ENCODE results near the gene MATR3. TPM values are rescaled to one million over a fixed set of nuclear protein-coding genes. Genes with fewer than 3 reads are reported as not detected.
"Not testable (repeated sequence)": the region's sequence is repeated elsewhere in the genome, so short reads cannot be mapped to it uniquely, and the experiment has no call there.

MATR3 gene
- total RNA-seq, 1 donor from 2014 or later = 247 TPM

DNA sequence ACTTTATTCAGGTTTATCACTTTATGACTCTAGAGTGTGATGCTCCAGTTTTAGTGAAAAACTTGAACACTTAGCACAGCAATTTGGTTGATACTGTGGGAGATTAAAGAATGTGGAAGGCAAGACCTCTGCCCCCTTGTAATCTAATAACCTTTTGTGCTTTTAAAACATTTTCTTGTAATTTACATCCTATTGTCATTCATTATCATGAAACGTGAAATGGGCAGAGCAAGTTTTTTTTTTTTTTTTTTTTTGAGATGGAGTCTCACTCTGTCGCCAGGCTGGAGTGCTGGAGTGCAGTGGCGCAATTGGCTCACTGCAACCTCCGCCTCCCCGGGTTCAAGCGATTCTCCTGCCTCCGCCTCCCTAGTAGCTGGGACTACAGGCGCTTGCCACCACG is 49.9 kb downstream of the MATR3 start:
- intact Hi-C loops (cut with micrococcal nuclease) = loop anchor here (5.0 kb wide), 3 partner anchors 71 to 764 kb away; partner anchors contain the start of gene SIL1

DNA sequence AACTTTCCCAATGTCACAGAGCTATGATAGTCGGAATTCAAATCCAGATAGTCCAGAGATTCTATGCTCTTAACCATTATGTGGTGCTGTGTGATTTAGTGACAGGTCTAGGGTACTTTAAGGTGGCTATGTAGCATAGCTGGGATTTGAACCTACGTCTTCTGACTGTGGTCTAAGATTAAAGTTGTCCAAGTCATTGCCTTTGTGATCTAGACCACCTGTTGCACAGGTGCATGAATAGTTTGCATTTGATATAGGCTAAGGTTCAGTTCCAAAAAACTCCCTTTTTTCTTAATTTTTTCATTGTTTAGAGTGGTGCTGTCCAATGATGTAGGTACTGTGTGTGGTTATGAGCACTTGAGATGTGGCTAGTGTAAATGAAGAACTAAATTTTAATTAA is 50.6 kb downstream of the MATR3 start:
- intact Hi-C loops (cut with micrococcal nuclease) = loop anchor here (5.0 kb wide), 3 partner anchors 72 to 763 kb away; partner anchors contain the start of gene SIL1

DNA sequence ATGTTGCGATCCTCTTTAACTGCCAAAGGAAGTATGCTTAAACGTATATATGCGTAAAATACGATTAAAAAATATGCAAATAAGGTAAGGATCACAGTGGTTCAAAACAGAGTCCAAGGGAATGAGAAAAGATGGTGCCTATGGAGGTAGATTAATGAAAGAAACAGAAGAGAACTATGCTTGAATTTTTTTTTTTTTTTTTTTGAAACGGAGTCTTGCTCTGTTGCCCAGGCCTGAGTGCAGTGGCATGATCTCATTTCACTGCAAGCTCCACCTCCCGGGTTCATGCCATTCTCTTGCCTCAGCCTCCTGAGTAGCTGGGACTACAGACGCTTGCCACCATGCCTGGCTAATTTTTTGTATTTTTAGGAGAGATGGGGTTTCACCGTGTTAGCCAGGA is 51.9 kb downstream of the MATR3 start:
- intact Hi-C loops (cut with micrococcal nuclease) = not testable (repeated sequence)

DNA sequence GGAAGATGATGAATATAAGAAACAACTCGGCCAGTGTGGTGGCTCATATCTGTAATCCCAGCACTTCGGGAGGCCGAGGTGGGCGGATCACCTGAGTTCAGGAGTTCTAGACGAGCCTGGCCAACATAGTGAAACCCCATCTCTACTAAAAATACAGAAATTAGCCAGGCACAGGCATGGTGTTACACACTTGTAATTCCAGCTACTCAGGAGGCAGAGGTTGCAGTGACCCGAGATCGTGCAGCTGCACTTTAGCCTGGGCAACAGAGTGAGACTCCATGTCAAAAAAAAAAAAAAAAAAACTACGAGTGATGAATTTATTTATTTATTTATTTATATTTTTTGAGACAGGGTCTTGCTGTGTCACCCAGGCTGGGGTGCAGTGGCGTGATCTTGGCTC is 54.3 kb downstream of the MATR3 start:
- intact Hi-C loops (cut with micrococcal nuclease) = not testable (repeated sequence)

DNA sequence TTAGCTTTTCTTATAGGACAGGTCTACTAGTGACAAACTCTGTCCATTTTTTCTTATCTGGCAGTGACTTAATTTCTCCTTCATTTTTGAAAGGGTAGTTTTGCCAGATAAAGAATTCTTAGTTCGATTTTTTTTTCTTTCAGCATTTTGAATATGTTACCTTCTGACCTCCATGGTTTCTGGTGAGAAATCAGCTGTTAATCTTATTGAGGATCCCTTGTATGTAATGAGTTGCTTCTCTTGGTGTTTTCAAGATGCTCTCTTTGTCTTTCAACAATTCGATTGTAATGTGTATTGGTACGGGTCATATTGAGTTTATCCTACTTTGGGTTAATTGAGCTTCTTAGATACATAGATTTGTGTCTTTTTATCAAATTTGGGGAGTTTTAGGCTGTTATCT is 60.6 kb downstream of the MATR3 start:
- intact Hi-C loops (cut with micrococcal nuclease) = no loop called here

DNA sequence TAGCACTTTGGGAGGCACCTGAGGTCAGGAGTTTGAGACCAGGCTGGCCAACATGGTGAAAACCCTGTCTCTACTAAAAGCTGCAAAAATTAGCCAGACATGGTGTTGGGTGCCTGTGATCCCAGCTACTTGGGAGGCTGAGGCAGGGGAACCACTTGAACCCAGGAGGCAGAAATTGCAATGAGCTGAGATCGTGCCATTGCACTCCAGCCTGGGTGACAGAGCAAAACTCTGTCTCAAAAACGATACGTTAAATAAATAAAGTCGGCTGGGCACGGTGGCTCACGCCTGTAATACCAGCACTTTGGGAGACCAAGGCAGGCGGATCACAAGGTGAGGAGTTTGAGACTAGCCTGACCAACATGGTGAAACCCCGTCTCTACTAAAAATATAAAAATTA is 62.4 kb downstream of the MATR3 start:
- intact Hi-C loops (cut with micrococcal nuclease) = not testable (repeated sequence)

DNA sequence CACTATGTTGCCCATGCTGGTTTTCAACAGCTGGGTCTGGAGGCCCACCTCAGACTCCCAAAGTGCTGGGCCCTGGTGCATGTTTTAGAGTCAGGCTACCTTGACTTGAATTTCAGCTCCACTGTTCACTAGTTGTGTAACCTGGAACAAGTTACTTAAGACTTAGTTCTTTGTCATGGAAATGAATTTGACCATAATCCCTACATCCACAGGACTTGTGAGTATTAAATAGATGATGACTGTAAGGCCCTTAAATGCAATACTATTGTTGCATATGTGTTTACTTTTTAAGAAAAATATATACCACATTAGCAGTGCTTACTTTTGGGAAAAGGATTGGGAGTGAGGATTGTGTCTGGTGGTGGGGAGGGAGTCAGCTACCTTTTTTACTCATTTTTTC is 64.5 kb downstream of the MATR3 start:
- intact Hi-C loops (cut with micrococcal nuclease) = no loop called here

DNA sequence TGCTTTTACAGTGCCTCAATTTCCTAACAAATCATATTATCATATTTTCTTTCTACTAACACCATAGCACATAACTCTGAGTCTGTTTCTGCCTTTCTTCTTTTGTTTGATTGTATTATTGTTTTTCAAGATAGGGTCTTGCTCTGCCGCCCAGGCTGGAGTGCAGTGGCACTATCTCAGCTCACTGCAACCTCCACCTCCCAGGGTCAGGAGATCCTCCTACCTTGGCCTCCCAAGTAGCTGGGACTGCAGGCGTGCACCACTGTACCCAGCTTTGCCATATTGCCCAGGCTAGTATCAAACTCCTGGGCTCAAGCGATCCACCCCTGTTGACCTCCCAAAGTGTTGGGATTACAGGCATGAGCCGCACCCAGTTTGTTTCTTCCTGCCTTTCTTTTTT is 66.8 kb downstream of the MATR3 start:
- intact Hi-C loops (cut with micrococcal nuclease) = no loop called here

DNA sequence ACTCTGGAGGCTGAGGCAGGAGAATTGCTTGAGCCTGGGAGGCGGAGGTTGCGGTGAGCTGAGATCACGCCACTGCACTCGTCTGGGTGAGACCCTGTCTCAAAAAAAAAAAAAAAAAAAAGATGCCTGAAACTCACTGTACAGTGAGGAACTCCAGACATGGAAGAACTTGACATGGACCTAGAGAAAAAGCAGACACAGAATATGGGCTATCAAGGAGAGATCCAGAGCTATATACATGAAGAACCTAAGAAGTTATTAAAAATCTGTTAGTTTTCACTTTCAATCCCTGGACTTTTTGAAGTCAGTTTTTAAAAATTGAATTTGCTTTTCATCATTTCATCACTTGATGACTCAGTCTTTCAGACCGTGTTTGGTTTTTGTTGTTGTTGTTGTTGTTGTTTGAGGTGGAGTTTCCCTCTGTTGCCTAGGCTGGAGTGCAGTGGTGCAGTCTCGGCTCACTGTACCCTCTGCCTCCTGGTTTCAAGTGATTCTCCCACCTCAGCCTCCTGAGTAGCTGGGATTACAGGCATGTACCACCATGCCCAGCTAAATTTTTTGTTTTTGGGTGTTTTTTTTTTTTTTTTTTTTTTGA is 68.4 kb downstream of the MATR3 start:
- intact Hi-C loops (cut with micrococcal nuclease) = no loop called here

DNA sequence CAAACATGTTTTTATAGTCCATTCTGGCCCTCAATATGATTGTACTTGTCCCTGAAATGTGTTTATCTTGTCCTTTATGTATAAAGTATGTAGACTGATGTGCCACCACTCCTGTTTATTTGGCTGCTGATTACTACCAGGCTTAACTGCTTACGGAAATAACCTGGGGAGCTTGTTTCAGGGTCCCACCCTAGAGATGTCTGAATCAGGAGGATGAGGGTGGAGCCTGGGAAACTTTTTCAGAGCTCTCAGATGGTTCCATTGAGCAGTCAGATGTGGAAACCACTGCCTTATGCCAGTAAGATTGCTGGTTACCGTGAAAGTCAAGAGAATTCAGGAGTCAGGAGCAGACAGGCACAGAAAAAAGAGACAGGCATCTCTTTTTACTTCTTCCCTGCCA is 70.4 kb downstream of the MATR3 start:
- intact Hi-C loops (cut with micrococcal nuclease) = no loop called here

DNA sequence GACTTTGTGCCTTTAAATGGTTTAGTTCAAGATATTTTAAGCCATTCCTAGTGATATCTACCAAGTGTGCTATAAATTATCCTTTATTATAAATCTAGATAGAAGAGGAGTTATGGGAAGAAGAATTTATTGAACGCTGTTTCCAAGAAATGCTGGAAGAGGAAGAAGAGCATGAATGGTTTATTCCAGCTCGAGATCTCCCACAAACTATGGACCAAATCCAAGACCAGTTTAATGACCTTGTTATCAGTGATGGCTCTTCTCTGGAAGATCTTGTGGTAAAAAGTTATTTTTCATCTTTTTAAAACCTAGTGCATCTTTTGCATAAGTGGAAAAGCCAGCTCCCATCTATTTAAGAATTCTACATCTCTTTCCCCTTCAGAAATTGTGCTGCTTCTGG is 70.9 kb downstream of the MATR3 start:
- intact Hi-C loops (cut with micrococcal nuclease) = no loop called here

DNA sequence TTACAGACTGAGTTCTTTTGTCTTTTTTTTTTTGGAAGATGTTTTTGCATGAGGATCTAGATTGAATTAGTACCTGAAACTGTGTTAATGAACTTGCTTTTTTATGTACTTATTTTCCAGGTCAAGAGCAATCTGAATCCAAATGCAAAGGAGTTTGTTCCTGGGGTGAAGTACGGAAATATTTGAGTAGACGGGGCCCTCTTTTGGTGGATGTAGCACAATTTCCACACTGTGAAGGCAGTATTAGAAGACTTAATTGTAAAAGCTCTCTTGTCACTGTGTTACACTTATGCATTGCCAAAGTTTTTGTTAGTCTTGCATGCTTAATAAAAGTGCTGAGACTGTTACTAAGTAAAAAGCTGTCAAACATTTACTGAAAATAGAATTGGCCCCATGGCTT is 75.1 kb downstream of the MATR3 start:
- intact Hi-C loops (cut with micrococcal nuclease) = no loop called here

DNA sequence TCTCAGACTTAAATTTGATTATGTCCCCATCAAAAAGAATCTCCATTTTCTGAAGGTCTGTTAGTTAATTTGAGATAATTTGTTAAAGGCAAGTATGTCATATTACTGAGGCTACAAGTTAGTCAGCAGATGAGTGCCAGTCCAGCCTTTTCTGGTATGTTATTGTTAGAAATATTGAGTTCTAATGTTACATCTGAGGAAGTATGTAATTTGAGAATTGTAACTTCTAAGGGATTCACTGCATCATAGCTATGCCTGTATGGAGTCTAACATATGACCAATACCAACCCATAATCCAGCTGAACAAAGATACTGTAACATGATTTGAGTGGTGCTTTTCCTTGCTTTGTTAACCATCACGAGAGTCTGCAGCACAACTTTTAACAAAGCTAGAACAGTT is 75.6 kb downstream of the MATR3 start:
- intact Hi-C loops (cut with micrococcal nuclease) = no loop called here

DNA sequence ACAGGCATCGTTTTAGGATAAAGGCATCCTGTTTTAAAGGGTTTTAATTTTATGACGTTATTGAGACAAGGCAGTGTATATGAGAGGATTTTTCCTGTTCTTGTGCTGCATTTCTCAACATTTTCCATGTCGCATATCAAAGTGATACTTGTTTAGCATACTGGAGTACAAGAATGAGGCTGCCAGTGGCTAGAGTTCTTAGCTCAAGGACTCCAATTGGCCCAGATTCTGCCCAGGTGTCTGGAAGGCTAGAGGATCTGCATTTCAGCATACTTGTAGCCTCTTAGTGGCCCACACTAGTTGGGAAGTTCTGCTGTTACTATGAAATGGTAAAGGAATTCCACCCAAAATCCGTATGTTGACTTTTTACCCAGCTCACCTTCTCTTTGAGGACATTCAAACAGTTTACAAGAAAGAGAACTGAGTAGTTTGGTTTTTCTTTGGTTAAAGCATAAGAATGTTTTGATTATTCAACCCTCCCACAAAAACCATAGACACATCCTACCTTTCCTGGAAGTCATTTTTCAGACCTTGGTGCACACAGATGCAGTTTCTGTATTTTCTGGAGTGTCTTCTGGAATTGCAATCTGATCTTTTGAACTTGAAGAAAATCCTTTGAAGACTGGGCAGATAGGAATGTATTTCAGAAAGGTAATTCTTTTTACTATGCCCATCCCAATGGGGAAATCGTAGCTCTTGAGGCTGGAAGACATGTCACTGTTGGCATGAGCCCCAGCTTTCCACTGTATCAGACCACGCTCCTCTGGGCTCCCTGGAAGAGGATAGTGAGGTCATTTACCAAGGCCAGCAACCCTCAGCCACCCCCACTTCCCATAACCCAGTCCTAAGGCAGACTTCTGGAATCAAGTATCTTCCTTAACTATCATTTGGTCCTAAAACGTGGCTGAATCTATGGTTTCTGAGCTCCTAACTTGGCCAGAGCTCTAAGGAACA is 78.2 kb downstream of the MATR3 start:
- intact Hi-C loops (cut with micrococcal nuclease) = no loop called here

DNA sequence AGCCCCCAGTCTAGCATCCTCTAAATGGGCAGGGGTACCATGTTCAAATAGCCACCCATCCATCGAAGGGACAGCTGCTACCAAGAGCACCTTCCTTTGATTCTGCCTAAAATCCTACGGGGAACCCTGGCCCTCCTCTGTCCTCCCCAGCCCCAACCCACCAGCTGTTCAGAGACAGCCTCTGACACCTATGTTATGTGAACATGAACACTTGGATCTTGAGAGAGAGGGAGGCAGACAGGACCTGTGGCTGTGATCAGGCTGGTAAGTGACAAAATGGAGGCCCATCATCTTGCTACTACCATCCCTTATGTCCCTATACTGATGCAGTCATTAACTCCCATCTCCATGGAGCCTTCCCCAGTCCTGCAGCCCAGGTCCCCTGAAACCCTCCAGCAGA is 81.4 kb downstream of the MATR3 start:
- intact Hi-C loops (cut with micrococcal nuclease) = no loop called here

DNA sequence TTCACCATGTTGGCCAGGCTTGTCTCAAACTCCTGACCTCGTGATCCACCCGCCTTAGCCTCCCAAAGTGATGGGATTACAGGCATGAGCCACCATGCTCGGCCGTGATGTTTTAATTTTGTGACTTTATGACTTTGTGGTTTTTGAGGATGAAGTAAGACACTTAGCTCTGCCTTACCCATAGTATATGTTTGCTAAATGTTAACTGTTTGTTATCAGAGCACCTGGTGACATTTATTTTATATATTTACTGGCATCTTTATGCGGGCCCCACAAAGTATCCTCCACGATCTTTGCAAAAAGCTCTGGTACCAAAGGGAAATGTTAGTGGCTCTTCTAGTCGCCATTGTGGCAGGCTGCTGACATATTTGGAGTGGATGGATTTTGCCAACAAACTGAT is 82.8 kb downstream of the MATR3 start:
- intact Hi-C loops (cut with micrococcal nuclease) = no loop called here

DNA sequence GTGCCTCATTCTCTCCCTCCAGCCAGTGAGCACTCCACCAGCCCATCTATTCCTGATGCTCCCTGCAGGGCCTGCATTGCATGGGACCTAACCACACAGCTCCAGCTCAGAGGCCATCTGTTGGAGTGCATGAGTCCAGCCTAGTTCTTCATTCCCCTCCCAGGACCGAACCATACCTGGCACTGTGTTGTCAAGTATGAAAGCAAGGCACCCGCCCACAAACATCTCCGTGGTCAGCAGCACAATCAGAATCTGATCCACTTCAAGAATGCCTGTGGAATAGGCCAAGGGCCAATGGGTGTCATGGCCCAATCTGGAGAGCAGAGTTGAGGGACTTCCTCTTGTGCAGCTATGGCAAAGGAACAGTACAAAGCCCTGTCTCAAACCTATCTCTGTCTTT is 83.7 kb downstream of the MATR3 start:
- intact Hi-C loops (cut with micrococcal nuclease) = no loop called here

DNA sequence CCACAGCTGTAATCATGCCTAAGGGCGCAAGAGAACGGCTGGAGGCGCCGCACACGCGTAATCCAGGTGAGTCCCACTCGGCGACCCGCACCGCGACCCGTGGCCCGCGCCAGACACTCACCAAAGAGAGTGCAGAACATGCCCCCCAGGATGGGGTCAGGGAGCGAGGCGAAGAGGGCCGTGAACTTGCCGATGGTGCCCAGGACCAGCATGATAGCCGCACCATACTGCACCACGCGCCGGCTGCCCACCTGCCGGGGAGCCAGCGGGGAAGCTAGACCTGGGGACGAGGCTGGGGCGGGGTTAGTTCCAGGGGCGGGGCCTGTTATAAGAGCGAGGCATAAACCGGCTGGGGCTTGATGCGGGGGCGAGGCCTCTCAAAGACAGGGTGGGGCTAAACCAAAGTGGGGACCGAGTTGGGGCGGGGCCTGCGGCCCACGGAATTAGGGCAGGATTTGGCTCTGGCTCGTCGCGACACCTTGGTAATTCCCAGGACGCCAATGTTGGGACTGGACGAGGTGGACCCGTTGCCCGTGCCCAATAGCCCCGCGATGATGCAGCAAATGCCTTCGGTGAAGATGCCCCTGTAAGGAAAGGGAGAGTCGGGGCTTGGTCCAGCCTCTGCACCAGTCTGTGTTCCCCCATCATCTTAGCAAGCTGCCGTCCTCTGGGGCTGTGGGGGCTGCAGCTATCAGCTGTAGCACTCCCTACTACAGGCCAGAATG is 84.7 kb downstream of the MATR3 start:
- intact Hi-C loops (cut with micrococcal nuclease) = no loop called here

DNA sequence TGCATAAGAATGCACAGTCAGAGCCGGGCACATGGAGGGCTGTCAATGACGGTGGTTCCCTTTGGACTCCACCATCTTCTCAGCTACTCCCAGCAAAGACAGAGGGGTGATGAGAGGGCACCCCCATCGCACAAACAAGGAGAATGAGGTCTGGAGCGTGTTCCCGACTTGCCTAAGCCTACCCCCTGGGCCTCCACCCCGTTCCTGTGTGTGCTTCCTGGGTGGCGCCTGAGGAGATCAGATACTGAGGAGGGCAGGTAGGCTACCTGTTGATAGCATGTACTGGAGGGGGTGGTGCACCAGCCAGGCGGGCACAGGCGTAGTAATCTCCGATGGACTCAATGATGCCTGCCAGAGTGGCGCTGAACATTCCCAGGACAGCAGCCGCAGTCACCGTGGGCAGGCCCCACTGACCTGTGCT is 85.4 kb downstream of the MATR3 start:
- intact Hi-C loops (cut with micrococcal nuclease) = no loop called here

DNA sequence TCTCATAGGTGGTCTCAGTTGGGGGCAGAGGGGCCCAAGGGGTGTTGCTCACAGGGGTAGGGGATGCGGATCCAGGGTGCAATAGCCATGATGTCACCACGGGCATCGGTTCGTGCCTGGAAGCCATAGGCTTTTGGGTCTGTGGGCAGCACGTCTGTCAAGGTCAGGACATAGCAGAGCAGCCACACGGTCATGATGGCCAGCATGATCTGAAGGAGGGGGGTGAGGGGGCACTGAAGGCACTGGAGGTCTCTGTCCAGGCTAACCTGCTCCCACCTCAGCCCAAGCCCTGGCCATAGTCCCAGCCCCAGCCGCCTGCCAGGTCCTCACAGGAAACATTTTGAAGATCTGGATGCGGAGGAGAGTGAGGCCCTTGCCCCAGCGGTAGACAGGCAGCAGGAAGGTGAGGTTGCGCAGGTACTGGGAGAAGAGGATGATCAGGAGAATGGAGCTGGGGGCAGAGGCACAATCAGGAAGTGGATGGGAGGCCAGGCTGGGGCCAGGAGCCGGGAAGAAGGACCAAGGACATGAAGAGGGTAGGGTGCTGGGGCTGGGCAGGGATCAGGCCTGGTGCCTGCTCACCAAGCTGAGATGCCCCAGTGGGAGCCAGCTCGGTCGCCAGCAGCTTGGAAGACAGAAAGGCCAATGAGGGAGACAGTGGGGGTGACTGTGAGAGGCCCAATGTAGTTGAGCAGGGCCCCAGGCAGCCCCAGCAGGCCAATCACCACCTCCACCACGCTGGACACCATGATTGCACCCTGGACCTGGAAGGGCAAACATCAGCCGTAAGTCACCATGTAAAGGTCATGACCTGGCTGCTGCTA is 86.3 kb downstream of the MATR3 start:
- intact Hi-C loops (cut with micrococcal nuclease) = no loop called here
